Measurements from ENCODE around the gene AHDC1. TPM values are rescaled to one million over a fixed set of nuclear protein-coding genes. Genes with fewer than 3 reads are reported as not detected.

The AHDC1 gene
- total RNA-seq, 1 experiment from 2014 or later: 33.7 TPM

DNA sequence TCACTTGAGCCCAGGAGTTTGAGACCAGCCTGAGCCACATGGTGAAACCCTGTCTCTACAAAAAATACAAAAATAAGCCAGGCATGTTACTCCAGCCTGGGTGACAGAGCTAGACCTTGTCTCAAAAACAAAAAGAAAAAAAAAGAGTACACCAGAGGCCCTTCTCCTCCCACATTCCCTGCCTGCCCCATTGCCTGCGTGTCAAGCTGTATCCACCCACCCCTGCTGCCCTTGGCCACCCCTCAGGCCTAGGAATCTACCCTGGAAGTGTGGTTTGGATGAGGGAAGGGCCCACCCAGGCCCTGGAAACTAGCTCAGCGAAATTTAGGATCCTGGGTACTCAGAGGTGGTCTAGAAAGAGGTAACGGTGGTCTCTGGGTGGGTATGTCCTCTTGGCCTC is 88.3 kb downstream of the AHDC1 start:
- ATAC-seq (no peak), DNase-seq (ENCODE audit: low read depth, low spot score) (no peak)
- ChIA-PET CTCF (no interaction called here), RAD21 (ENCODE audit: low non-redundant PET in 1 of 2, low total read pairs in 2 of 2, uncharacterized antibody in 2 of 2, unreplicated experiment in 2 of 2) (interaction anchor here in 1 of 2 experiments (0.8 kb wide), 1 partner anchor 99 kb away, joined by 3 read pairs; no protein-coding TSS in a partner anchor), POLR2A (interaction anchor here (1.5 kb wide), 1 partner anchor 26 kb away, joined by 5 read pairs; the partner anchor contains the start of gene WASF2)
- Histone ChIP-seq H3K36me3 (ENCODE audit: control insufficient read depth in 1 of 2, insufficient read depth in 2 of 2, low read length in 2 of 2) (no peaks in the 10 kb centered on the region), H3K27me3 (ENCODE audit: insufficient read depth, low read length) (no peaks in the 10 kb centered on the region), H3K4me2 (ENCODE audit: low read length) (no peak overlapping the region), H3K27ac (ENCODE audit: low read depth, low read length) (no peak overlapping the region), H3K4me3 (replicated peaks in 1 of 2; ENCODE audit: low read depth in 1 of 2, low read length in 2 of 2) (no peak overlapping the region), H3K9me2 (ENCODE audit: insufficient read depth) (no peaks in the 10 kb centered on the region), H3K79me2 (ENCODE audit: insufficient read depth, low read length) (no peaks in the 10 kb centered on the region), H3K9me3 (ENCODE audit: control insufficient read depth in 1 of 2, insufficient read depth in 1 of 2, low read depth in 1 of 2, low read length in 2 of 2) (no peaks in the 10 kb centered on the region), H2AFZ (ENCODE audit: low read depth, low read length, poor library complexity, severe bottlenecking) (no peak overlapping the region), H3K4me1 (ENCODE audit: control insufficient read depth in 1 of 2, insufficient read depth in 2 of 2, low read length in 2 of 2) (peaks cover 18 to 35% of the 10 kb centered on the region in 2 experiments), H3K9ac (ENCODE audit: low read length) (no peak overlapping the region), H4K20me1 (ENCODE audit: insufficient read depth) (no peaks in the 10 kb centered on the region)
- TF ChIP-seq EZH2 (IDR thresholded peaks at IDR 0.05): no peak
- TF ChIP-seq, protein P1, sequence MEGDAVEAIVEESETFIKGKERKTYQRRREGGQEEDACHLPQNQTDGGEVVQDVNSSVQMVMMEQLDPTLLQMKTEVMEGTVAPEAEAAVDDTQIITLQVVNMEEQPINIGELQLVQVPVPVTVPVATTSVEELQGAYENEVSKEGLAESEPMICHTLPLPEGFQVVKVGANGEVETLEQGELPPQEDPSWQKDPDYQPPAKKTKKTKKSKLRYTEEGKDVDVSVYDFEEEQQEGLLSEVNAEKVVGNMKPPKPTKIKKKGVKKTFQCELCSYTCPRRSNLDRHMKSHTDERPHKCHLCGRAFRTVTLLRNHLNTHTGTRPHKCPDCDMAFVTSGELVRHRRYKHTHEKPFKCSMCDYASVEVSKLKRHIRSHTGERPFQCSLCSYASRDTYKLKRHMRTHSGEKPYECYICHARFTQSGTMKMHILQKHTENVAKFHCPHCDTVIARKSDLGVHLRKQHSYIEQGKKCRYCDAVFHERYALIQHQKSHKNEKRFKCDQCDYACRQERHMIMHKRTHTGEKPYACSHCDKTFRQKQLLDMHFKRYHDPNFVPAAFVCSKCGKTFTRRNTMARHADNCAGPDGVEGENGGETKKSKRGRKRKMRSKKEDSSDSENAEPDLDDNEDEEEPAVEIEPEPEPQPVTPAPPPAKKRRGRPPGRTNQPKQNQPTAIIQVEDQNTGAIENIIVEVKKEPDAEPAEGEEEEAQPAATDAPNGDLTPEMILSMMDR (IDR thresholded peaks at IDR 0.05 in 2 of 3, conservative IDR thresholded peaks at IDR 0.05 in 1 of 3; ENCODE audit: borderline replicate concordance in 1 of 3, insufficient read depth in 1 of 3, low read depth in 2 of 3, low read length in 2 of 3): no peak
- TF ChIP-seq ZNF274 (IDR thresholded peaks at IDR 0.05; ENCODE audit: low read depth, low read length): no peak
- no peak for TF ChIP-seq POLR2AphosphoS5 (IDR thresholded peaks at IDR 0.05; ENCODE audit: low read depth, low read length)
- no TSS peak for BruUV-seq (replicated peaks)
- intact Hi-C loops (cut with micrococcal nuclease): no loop called here

DNA sequence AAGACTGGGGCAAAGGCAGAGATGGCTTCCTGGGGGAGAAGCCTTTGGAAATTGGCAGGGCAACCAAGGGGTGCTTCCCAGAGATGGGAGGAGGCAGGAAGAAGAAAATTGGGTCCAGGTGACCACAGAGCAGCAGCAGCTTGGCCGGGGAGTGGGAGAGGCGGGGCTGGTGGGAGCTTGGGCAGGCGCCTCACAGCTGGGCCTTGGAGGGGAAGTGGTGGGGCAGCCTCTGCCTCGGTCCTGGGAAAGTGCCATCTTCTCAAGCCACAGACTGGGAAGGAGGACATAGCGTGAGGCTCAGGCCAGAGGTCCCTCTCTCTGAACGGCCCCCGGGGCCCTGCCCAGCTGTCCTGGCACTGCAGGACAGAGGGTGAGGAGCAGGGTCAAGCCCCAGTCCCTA is 90.0 kb downstream of the AHDC1 start:
- CTCF ChIA-PET: no interaction called here
- no peaks in the 10 kb centered on the region for H3K9me2 ChIP-seq (ENCODE audit: insufficient read depth)

More for the DNA sequence above, 90.0 kb downstream of the AHDC1 start:
- DNase-seq (ENCODE audit: low read depth, low spot score) (no peak), ATAC-seq (no peak)
- BruUV-seq (replicated peaks): no TSS peak
- Histone ChIP-seq H3K4me3 (replicated peaks in 1 of 2; ENCODE audit: low read depth in 1 of 2, low read length in 2 of 2) (no peak overlapping the region), H2AFZ (ENCODE audit: low read depth, low read length, poor library complexity, severe bottlenecking) (no peak overlapping the region), H3K4me2 (ENCODE audit: low read length) (no peak overlapping the region), H4K20me1 (ENCODE audit: insufficient read depth) (no peaks in the 10 kb centered on the region), H3K27me3 (ENCODE audit: insufficient read depth, low read length) (no peaks in the 10 kb centered on the region), H3K9ac (ENCODE audit: low read length) (no peak overlapping the region), H3K27ac (ENCODE audit: low read depth, low read length) (no peak overlapping the region), H3K79me2 (ENCODE audit: insufficient read depth, low read length) (no peaks in the 10 kb centered on the region), H3K36me3 (ENCODE audit: control insufficient read depth in 1 of 2, insufficient read depth in 2 of 2, low read length in 2 of 2) (no peaks in the 10 kb centered on the region), H3K4me1 (ENCODE audit: control insufficient read depth in 1 of 2, insufficient read depth in 2 of 2, low read length in 2 of 2) (peaks cover 15 to 33% of the 10 kb centered on the region in 2 experiments), H3K9me3 (ENCODE audit: control insufficient read depth in 1 of 2, insufficient read depth in 1 of 2, low read depth in 1 of 2, low read length in 2 of 2) (no peaks in the 10 kb centered on the region)
- RAD21 ChIA-PET (ENCODE audit: low non-redundant PET in 1 of 2, low total read pairs in 2 of 2, uncharacterized antibody in 2 of 2, unreplicated experiment in 2 of 2): no interaction called here
- POLR2A ChIA-PET: interaction anchor here (0.5 kb wide), 1 partner anchor 24 kb away, joined by 3 read pairs; no protein-coding TSS in a partner anchor
- TF ChIP-seq CEBPB (IDR thresholded peaks at IDR 0.05; ENCODE audit: low read depth) (no peak), POLR2A (IDR thresholded peaks at IDR 0.05; ENCODE audit: borderline replicate concordance, extremely low read depth, insufficient read depth, insufficient read length) (no peak), YY1 (IDR thresholded peaks at IDR 0.05; ENCODE audit: extremely low read depth, insufficient replicate concordance, low read depth, low read length) (no peak), EZH2phosphoT487 (IDR thresholded peaks at IDR 0.05; ENCODE audit: borderline replicate concordance) (no peak), TCF7L2 (IDR thresholded peaks at IDR 0.05; ENCODE audit: borderline replicate concordance, extremely low read depth, insufficient read depth, insufficient read length) (no peak)
- intact Hi-C loops (cut with micrococcal nuclease): no loop called here

All from HCT116 (cell line).